Hepatocyte (in vitro differentiated cells): Measurements from ENCODE around the gene PPP1R1B. TPM values are rescaled to one million over a fixed set of nuclear protein-coding genes. Genes with fewer than 3 reads are reported as not detected.

Source experiments
- DNase-seq: peaks from one replicate; pipeline ENCODE4 v3.0.0-alpha.2; 2016; ENCODE audit warnings: low spot score
- H2AFZ ChIP-seq: fragments of 200-600 bp; sonication (generic); 2 replicates; pipeline ENCODE4 v1.6.0; 2016; ENCODE audit warnings: antibody characterized with exemption, mild to moderate bottlenecking
- H3K27ac ChIP-seq: fragments of 200-600 bp; sonication (generic); 2 replicates; pipeline ENCODE4 v1.5.1; 2016; ENCODE audit warnings: mild to moderate bottlenecking
- H3K27me3 ChIP-seq: fragments of 200-600 bp; sonication (generic); 2 replicates; pipeline ENCODE4 v1.6.1; 2016
- H3K36me3 ChIP-seq: fragments of 200-600 bp; sonication (generic); replicated peaks from 2 replicates; pipeline ENCODE4 v1.5.1; 2016; ENCODE audit warnings: low read depth; ENCODE audit not compliant: insufficient read depth
- H3K4me1 ChIP-seq: fragments of 200-600 bp; sonication (generic); 2 replicates; pipeline ENCODE4 v1.5.1; 2016; ENCODE audit warnings: mild to moderate bottlenecking, moderate library complexity; ENCODE audit not compliant: insufficient read depth
- H3K4me2 ChIP-seq: fragments of 200-600 bp; sonication (generic); 2 replicates; pipeline ENCODE4 v1.6.0; 2016
- H3K4me3 ChIP-seq: fragments of 200-600 bp; sonication (generic); 2 replicates; pipeline ENCODE4 v1.5.1; 2016; ENCODE audit warnings: mild to moderate bottlenecking
- H3K79me2 ChIP-seq: fragments of 200-600 bp; sonication (generic); 2 replicates; pipeline ENCODE4 v1.6.0; 2017; ENCODE audit warnings: mild to moderate bottlenecking
- H3K9me2 ChIP-seq: fragments of 200-600 bp; sonication (generic); replicated peaks from 2 replicates; pipeline ENCODE4 v1.6.0; 2017; ENCODE audit warnings: mild to moderate bottlenecking; ENCODE audit not compliant: insufficient read depth
- H3K9me3 ChIP-seq: fragments of 200-600 bp; sonication (generic); 2 replicates; pipeline ENCODE4 v1.5.1; 2016; ENCODE audit warnings: low read depth, mild to moderate bottlenecking
- H4K20me1 ChIP-seq: fragments of 200-600 bp; sonication (generic); 2 replicates; pipeline ENCODE4 v1.6.0; 2016; ENCODE audit warnings: mild to moderate bottlenecking; ENCODE audit not compliant: insufficient read depth, poor library complexity, severe bottlenecking
- EZH2 ChIP-seq: fragments of 200-600 bp; sonication (generic); IDR thresholded peaks from 2 replicates; pipeline ENCODE4 v1.6.1; 2016; ENCODE audit warnings: antibody characterized with exemption, mild to moderate bottlenecking, borderline replicate concordance
- EZH2phosphoT487 ChIP-seq: fragments of 200-600 bp; sonication (generic); IDR thresholded peaks from one replicate; pipeline ENCODE4 v1.6.1; 2018; ENCODE audit warnings: antibody characterized with exemption, mild to moderate bottlenecking, low read depth, moderate library complexity; ENCODE audit not compliant: unreplicated experiment, severe bottlenecking
- WGBS: methylation state at CpG from one replicate; pipeline ENCODE4 v1.1.6; 2016; ENCODE audit warnings: low lambda C conversion rate; ENCODE audit errors: missing lambda C conversion rate; 5-methylcytosine and 5-hydroxymethylcytosine counted together
- polyA plus RNA-seq: library from polyadenylated mRNA; unstranded; fragments of >200 nt; fragmentation: Nextera tagmentation; extraction: Ambion mirVana; gene quantifications from 2 replicates; pipeline ENCODE4 v1.2.1, GENCODE V29; 2016
- total RNA-seq: library from RNA; depleted of rRNA; stranded (reverse); fragments of >200 nt; gene quantifications from 2 replicates; pipeline ENCODE4 v1.2.3, GENCODE V29; 2014
- TF ChIP-seq, protein P1 (sequence below): fragments of 200-600 bp; sonication (generic); IDR thresholded peaks from 2 replicates; pipeline ENCODE4 v1.5.1; 2016; ENCODE audit warnings: antibody characterized with exemption, mild to moderate bottlenecking; ENCODE audit not compliant: poor library complexity

Gene PPP1R1B
- total and polyA plus RNA-seq, 2 experiments from 2014 or later: 1.5 to 3.7 TPM

GRCh38 chr17:39673335-39674081 lies 46.8 kb downstream of the PPP1R1B start:
- WGBS: 86% methylated on average over 13 of the region's 13 CpGs
- Histone ChIP-seq H3K36me3 (no peaks in the 10 kb centered on the region), H3K4me1 (peaks cover 34% of the 10 kb centered on the region), H4K20me1 (no peaks in the 10 kb centered on the region), H3K4me3 (no peak overlapping the region), H2AFZ (no peak overlapping the region), H3K79me2 (no peaks in the 10 kb centered on the region), H3K9me3 (no peaks in the 10 kb centered on the region), H3K4me2 (no peak overlapping the region), H3K27ac (no peak overlapping the region), H3K9me2 (no peaks in the 10 kb centered on the region), H3K27me3 (peaks cover 2% of the 10 kb centered on the region)
- no peak for DNase-seq
- TF ChIP-seq, protein P1, sequence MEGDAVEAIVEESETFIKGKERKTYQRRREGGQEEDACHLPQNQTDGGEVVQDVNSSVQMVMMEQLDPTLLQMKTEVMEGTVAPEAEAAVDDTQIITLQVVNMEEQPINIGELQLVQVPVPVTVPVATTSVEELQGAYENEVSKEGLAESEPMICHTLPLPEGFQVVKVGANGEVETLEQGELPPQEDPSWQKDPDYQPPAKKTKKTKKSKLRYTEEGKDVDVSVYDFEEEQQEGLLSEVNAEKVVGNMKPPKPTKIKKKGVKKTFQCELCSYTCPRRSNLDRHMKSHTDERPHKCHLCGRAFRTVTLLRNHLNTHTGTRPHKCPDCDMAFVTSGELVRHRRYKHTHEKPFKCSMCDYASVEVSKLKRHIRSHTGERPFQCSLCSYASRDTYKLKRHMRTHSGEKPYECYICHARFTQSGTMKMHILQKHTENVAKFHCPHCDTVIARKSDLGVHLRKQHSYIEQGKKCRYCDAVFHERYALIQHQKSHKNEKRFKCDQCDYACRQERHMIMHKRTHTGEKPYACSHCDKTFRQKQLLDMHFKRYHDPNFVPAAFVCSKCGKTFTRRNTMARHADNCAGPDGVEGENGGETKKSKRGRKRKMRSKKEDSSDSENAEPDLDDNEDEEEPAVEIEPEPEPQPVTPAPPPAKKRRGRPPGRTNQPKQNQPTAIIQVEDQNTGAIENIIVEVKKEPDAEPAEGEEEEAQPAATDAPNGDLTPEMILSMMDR: no peak
- TF ChIP-seq EZH2 (no peak), EZH2phosphoT487 (no peak)

DNA sequence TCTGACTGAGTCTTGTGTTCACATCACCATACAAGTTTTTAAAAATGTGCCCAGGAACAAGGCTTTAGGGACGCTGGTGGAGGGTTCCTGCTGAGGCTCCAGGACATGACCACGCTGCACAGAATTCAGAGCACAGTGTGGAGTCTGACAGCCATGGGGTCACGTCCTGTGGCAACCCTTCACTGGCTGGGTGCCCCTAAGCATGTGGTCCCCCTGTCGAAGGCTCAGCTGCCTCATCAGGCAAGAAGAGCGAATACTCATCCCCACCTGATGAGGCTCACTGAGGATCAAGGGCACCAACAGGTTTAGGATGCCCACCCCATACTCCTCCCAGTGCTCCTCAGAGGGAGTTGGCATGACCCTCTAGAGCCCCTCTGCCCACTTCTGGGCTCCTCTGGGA lies 47.4 kb downstream of the PPP1R1B start:
- Histone ChIP-seq H3K9me2 (no peaks in the 10 kb centered on the region), H2AFZ (no peak overlapping the region), H3K4me1 (peaks cover 36% of the 10 kb centered on the region), H3K4me3 (no peak overlapping the region), H3K27ac (peak overlapping the region; percentile 91), H3K36me3 (no peaks in the 10 kb centered on the region), H4K20me1 (no peaks in the 10 kb centered on the region), H3K9me3 (no peaks in the 10 kb centered on the region), H3K4me2 (no peak overlapping the region), H3K27me3 (no peaks in the 10 kb centered on the region), H3K79me2 (no peaks in the 10 kb centered on the region)
- DNase-seq: no peak
- WGBS: 94% methylated on average over 5 of the region's 5 CpGs
- TF ChIP-seq, protein P1: no peak

- Histone ChIP-seq H3K4me1 (peaks cover 42% of the 10 kb centered on the region), H3K27me3 (no peaks in the 10 kb centered on the region), H3K36me3 (no peaks in the 10 kb centered on the region), H3K4me2 (no peak overlapping the region), H3K9me3 (no peaks in the 10 kb centered on the region), H3K4me3 (no peak overlapping the region), H3K9me2 (no peaks in the 10 kb centered on the region), H4K20me1 (no peaks in the 10 kb centered on the region), H2AFZ (no peak overlapping the region), H3K79me2 (no peaks in the 10 kb centered on the region), H3K27ac (peak overlapping the region; percentile 91)
- DNase-seq: peak; percentile 84
- TF ChIP-seq EZH2 (no peak), EZH2phosphoT487 (no peak)
- TF ChIP-seq, protein P1: no peak
- 34% methylated on average over 9 of the region's 11 CpGs for WGBS
These were observed 48.1 kb downstream of the PPP1R1B start for GRCh38 chr17:39674702-39675389.
